GM12865 (cell line): Measurements from ENCODE around the gene LIX1.
A peak's percentile ranks its signal among the peaks of the same experiment; 100 is the strongest.

Experiments
- DNase-seq: peaks from one replicate; pipeline ENCODE4 v3.0.0; 2010; ENCODE audit warnings: low read depth
- H3K4me3 ChIP-seq: 2 replicates; pipeline ENCODE4 v1.5.1; 2011; ENCODE audit warnings: mild to moderate bottlenecking, low read depth, low read length, control low read depth
- TF ChIP-seq, protein P1 (sequence below): IDR thresholded peaks from 2 replicates; pipeline ENCODE4 v1.5.1; 2011; ENCODE audit warnings: low read length, control low read depth, low read depth, inconsistent platforms; ENCODE audit not compliant: insufficient read depth; ENCODE audit errors: missing control alignments

The LIX1 gene

GRCh38 chr5:97162045-97162444 lies 19.6 kb upstream of the LIX1 start:
- TF ChIP-seq, protein P1, sequence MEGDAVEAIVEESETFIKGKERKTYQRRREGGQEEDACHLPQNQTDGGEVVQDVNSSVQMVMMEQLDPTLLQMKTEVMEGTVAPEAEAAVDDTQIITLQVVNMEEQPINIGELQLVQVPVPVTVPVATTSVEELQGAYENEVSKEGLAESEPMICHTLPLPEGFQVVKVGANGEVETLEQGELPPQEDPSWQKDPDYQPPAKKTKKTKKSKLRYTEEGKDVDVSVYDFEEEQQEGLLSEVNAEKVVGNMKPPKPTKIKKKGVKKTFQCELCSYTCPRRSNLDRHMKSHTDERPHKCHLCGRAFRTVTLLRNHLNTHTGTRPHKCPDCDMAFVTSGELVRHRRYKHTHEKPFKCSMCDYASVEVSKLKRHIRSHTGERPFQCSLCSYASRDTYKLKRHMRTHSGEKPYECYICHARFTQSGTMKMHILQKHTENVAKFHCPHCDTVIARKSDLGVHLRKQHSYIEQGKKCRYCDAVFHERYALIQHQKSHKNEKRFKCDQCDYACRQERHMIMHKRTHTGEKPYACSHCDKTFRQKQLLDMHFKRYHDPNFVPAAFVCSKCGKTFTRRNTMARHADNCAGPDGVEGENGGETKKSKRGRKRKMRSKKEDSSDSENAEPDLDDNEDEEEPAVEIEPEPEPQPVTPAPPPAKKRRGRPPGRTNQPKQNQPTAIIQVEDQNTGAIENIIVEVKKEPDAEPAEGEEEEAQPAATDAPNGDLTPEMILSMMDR: peak; percentile 80
- DNase-seq: peak; percentile 82
- no peak overlapping the region for H3K4me3 ChIP-seq

GRCh38 chr5:97157689-97158088 lies 15.3 kb upstream of the LIX1 start:
- no peak overlapping the region for H3K4me3 ChIP-seq
- TF ChIP-seq, protein P1: no peak
- DNase-seq: no peak

DNA sequence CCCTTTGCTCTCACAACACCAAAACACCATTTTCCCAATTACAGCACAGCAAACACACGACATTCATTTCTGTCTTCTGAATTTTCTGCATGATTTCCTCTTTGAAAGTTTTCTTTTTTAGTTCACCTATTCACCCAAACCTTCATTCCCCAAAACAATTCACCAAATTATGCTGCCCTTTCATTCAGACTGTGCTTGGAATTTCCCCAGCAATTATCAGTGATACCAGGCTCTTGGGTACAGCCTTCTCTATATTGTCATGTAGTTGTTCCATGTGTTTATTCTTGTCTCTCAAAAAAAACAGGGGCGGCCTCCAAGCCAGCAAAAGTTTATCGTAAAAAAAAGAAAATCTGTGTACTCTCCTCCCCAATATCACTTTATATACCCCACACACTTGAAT lies 9.0 kb upstream of the LIX1 start:
- TF ChIP-seq, protein P1: no peak
- DNase-seq: no peak
- no peak overlapping the region for H3K4me3 ChIP-seq

DNA sequence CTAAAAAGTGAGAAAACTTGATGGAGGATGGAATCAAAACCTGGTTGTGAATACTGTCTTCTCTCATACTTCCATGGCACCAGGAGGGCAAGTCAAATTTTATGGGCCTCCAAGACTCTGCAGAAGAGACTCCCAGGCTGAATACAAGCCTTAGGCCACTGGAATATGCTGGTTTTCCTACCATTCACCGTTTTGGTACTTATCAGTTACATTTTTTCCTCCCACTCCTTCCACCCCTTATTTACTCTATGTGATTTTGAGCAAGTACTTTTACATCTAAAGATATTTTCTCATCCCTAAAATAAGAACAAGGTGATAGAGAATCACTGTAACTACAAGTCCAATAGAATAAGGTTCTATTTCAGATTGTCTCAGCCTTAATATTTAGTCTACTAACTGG lies 8.0 kb upstream of the LIX1 start:
- no peak overlapping the region for H3K4me3 ChIP-seq
- TF ChIP-seq, protein P1: no peak
- DNase-seq: no peak

- H3K4me3 ChIP-seq: no peak overlapping the region
- TF ChIP-seq, protein P1: no peak
- no peak for DNase-seq
Observed at GRCh38 chr5:97149709-97150108, 7.3 kb upstream of the LIX1 start.

DNA sequence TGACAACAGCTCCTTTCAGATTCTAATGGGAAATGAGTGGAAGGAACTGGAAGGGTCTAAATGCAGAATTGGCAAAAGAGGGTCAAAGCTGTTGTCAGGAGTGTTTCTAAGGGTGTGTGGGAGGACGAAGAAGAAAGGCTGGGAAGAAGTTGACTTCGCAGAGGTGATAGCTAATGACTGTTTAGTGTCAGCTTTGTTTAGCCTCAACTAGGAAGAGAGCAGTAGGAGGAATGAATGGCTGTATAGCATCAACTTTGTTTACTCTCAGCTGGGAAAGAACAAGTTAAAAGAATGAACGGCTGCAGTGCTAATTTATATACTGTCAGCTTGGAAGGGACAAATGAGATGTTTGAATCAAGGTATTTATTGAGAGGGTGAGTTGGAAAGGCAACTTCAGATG lies 5.9 kb upstream of the LIX1 start:
- TF ChIP-seq, protein P1: no peak
- no peak for DNase-seq
- H3K4me3 ChIP-seq: no peak overlapping the region

GRCh38 chr5:97143704-97144103 lies 1.3 kb upstream of the LIX1 start:
- no peak overlapping the region for H3K4me3 ChIP-seq
- TF ChIP-seq, protein P1: no peak
- DNase-seq: no peak
